IMR-90 (cell line): ENCODE data around the gene PRRG2.
"Not testable (repeated sequence)": the region's sequence is repeated elsewhere in the genome, so short reads cannot be mapped to it uniquely, and the experiment has no call there.

Experiments
- BHLHE40 ChIP-seq: fragments of 150-350 bp; IDR thresholded peaks from 2 replicates; pipeline ENCODE4 v1.6.1; 2016; ENCODE audit warnings: mild to moderate bottlenecking, low read depth, low read length
- FOS ChIP-seq: fragments of 150-350 bp; IDR thresholded peaks from 2 replicates; pipeline ENCODE4 v1.6.1; 2016; ENCODE audit warnings: low read depth, low read length
- MAFK ChIP-seq: IDR thresholded peaks from 2 replicates; pipeline ENCODE4 v1.6.1; 2012; ENCODE audit warnings: low read depth, low read length, improper control_type of control experiment
- MAZ ChIP-seq: IDR thresholded peaks from 2 replicates; pipeline ENCODE4 v1.6.1; 2012; ENCODE audit warnings: low read depth, mild to moderate bottlenecking, low read length, improper control_type of control experiment, moderate library complexity, borderline replicate concordance
- MXI1 ChIP-seq: IDR thresholded peaks from 2 replicates; pipeline ENCODE4 v1.6.1; 2012; ENCODE audit warnings: low read depth, mild to moderate bottlenecking, low read length, moderate library complexity, borderline replicate concordance
- POLR2A ChIP-seq: IDR thresholded peaks from 2 replicates; pipeline ENCODE4 v1.6.1; 2012; ENCODE audit warnings: mild to moderate bottlenecking, low read depth, low read length
- RAD21 ChIP-seq: IDR thresholded peaks from 2 replicates; pipeline ENCODE4 v1.6.1; 2012; ENCODE audit warnings: low read length, improper control_type of control experiment
- RCOR1 ChIP-seq: IDR thresholded peaks from 2 replicates; pipeline ENCODE4 v1.6.1; 2012; ENCODE audit warnings: mild to moderate bottlenecking, low read length, improper control_type of control experiment; ENCODE audit not compliant: insufficient replicate concordance
- RFX5 ChIP-seq: IDR thresholded peaks from 2 replicates; pipeline ENCODE4 v1.8.0; 2012; ENCODE audit warnings: low read depth, mild to moderate bottlenecking, low read length, moderate library complexity
- SMC3 ChIP-seq: fragments of 150-350 bp; IDR thresholded peaks from 2 replicates; pipeline ENCODE4 v1.6.1; 2016; ENCODE audit warnings: low read depth, mild to moderate bottlenecking, antibody characterized with exemption, low read length, moderate library complexity
- TF ChIP-seq, protein P1 (sequence below): conservative IDR thresholded peaks from 2 replicates; pipeline ENCODE4 v1.5.1; 2012; ENCODE audit warnings: mild to moderate bottlenecking, low read depth, low read length, improper control_type of control experiment
- TF ChIP-seq, protein P2 (sequence below): fragments of 150-350 bp; IDR thresholded peaks from 2 replicates; pipeline ENCODE4 v1.6.1; 2017; ENCODE audit warnings: mild to moderate bottlenecking, antibody characterized with exemption, low read length, low read depth

DNA sequence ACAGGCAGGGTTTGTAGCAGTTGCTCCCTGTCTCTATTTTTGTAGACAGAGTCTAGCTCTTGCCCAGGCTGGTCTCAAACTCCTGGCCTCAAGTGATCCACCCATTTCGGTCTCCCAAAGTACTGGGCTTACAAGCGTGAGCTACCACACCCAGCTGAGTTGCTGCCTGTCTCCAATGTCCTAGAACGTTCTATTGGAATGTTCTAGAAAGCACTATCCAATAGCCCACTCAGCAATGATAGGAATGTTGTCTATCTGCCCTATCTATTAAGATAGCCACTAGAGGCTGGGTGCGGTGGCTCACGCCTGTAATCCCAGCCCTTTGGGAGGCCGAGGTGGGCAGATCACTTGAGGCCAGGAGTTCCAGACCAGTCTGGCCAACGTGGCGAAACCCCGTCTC, 52.2 kb downstream of the PRRG2 start:
- TF ChIP-seq, protein P1, sequence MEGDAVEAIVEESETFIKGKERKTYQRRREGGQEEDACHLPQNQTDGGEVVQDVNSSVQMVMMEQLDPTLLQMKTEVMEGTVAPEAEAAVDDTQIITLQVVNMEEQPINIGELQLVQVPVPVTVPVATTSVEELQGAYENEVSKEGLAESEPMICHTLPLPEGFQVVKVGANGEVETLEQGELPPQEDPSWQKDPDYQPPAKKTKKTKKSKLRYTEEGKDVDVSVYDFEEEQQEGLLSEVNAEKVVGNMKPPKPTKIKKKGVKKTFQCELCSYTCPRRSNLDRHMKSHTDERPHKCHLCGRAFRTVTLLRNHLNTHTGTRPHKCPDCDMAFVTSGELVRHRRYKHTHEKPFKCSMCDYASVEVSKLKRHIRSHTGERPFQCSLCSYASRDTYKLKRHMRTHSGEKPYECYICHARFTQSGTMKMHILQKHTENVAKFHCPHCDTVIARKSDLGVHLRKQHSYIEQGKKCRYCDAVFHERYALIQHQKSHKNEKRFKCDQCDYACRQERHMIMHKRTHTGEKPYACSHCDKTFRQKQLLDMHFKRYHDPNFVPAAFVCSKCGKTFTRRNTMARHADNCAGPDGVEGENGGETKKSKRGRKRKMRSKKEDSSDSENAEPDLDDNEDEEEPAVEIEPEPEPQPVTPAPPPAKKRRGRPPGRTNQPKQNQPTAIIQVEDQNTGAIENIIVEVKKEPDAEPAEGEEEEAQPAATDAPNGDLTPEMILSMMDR: not testable (repeated sequence)
- TF ChIP-seq POLR2A, FOS, MAFK, MAZ, RAD21, RFX5, MXI1, SMC3, BHLHE40, RCOR1: not testable (repeated sequence)
- TF ChIP-seq, protein P2, sequence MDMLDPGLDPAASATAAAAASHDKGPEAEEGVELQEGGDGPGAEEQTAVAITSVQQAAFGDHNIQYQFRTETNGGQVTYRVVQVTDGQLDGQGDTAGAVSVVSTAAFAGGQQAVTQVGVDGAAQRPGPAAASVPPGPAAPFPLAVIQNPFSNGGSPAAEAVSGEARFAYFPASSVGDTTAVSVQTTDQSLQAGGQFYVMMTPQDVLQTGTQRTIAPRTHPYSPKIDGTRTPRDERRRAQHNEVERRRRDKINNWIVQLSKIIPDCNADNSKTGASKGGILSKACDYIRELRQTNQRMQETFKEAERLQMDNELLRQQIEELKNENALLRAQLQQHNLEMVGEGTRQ: not testable (repeated sequence)
